ENCODE data around the gene STX17. TPM values are rescaled to one million over a fixed set of nuclear protein-coding genes. Genes with fewer than 3 reads are reported as not detected.

Gene STX17
- total and polyA plus RNA-seq, 2 of the 13 experiments (the other 11 are each of a cell fraction or from before 2014, with no cell fraction given): 8.3 to 25.7 TPM

GRCh38 chr9:99878651-99879050 is 27.8 kb upstream of the STX17 start (continued):
- TF ChIP-seq, protein P1, sequence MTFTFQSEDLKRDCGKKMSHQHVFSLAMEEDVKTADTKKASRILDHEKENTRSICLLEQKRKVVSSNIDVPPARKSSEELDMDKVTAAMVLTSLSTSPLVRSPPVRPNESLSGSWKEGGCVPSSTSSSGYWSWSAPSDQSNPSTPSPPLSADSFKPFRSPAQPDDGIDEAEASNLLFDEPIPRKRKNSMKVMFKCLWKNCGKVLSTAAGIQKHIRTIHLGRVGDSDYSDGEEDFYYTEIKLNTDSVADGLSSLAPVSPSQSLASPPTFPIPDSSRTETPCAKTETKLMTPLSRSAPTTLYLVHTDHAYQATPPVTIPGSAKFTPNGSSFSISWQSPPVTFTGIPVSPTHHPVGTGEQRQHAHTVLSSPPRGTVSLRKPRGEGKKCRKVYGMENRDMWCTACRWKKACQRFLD (CRISPR knock-in tag; IDR thresholded peaks at IDR 0.05; ENCODE audit: borderline replicate concordance): no peak
- no peak for TF ChIP-seq NCOA2 (CRISPR knock-in tag; IDR thresholded peaks at IDR 0.05)
- TF ChIP-seq ZFP90 (CRISPR knock-in tag; IDR thresholded peaks at IDR 0.05; ENCODE audit: borderline replicate concordance): no peak
- TF ChIP-seq FOXK2 (IDR thresholded peaks at IDR 0.05): no peak
- TF ChIP-seq, protein P2, sequence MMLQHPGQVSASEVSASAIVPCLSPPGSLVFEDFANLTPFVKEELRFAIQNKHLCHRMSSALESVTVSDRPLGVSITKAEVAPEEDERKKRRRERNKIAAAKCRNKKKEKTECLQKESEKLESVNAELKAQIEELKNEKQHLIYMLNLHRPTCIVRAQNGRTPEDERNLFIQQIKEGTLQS (CRISPR knock-in tag; IDR thresholded peaks at IDR 0.05): no peak

DNA sequence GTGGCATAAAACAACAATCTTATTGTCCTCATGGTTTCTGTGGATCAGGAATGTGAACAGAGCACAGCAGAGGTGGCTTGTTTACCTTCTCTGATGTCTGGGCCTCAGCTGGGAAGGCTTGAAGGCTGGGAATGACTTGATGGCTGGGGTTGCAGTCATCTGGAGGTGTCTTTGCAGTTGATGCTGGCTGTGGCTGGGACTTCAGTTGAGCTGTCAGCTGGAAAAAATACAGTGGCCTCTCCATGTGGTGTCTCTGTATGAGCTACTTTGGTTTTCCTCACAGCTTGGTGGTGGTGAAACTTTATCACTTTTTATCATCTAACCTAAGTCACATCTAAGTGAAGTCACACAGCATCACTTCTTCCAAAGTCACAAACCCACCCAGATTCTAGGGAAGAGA is 24.7 kb upstream of the STX17 start:
- H2AFZ ChIP-seq (ENCODE audit: low read length): no peak overlapping the region
- FAIRE-seq (no peak), ATAC-seq (no peak), DNase-seq (ENCODE audit: low spot score) (no peak)
- intact Hi-C loops (cut with micrococcal nuclease; ENCODE audit: unreplicated experiment): no loop called here
- in situ Hi-C loops (cut with HindIII; ENCODE audit: extremely low pct_ligation_motif_present, low pct_unique_long_range_greater_than_20kb): no loop called here
- no peaks in the 10 kb centered on the region for H3K79me2 ChIP-seq (ENCODE audit: insufficient read depth, low read length)
- no TSS peak for BruUV-seq (replicated peaks)
- no peaks in the 10 kb centered on the region for H3K4me1 ChIP-seq (ENCODE audit: insufficient read depth, low read length)
- no peak overlapping the region for H3K9ac ChIP-seq (ENCODE audit: insufficient read depth, low read depth, low read length)
- no peaks in the 10 kb centered on the region for H3K36me3 ChIP-seq (replicated peaks in 1 of 2; ENCODE audit: control insufficient read depth in 1 of 2, insufficient read depth in 2 of 2, low read length in 2 of 2)
- H4K20me1 ChIP-seq (ENCODE audit: insufficient read depth, low read length): no peaks in the 10 kb centered on the region
- ChIA-PET CTCF (ENCODE audit: low intra/inter-chr PET ratio, low total read pairs) (no interaction called here), POLR2A (no interaction called here)
- no peaks in the 10 kb centered on the region for H3K9me3 ChIP-seq (ENCODE audit: low read length)
- H3K4me2 ChIP-seq (ENCODE audit: low read depth, low read length): no peak overlapping the region
- no peak overlapping the region for H3K27ac ChIP-seq (ENCODE audit: extremely low read length, insufficient read depth, low read length)
- H3K4me3 ChIP-seq (replicated peaks in 1 of 3; ENCODE audit: insufficient read depth in 1 of 3, low read depth in 2 of 3, low read length in 3 of 3): no peak overlapping the region
- no peaks in the 10 kb centered on the region for H3K27me3 ChIP-seq (ENCODE audit: control insufficient read depth in 1 of 2, insufficient read depth in 2 of 2, low read length in 2 of 2)
- TF ChIP-seq NPAS2 (CRISPR knock-in tag; IDR thresholded peaks at IDR 0.05; ENCODE audit: borderline replicate concordance) (no peak), ZNF205 (CRISPR knock-in tag; IDR thresholded peaks at IDR 0.05) (no peak), ARNT2 (CRISPR knock-in tag; IDR thresholded peaks at IDR 0.05; ENCODE audit: low read depth) (no peak), HNRNPL (IDR thresholded peaks at IDR 0.05; ENCODE audit: low read depth, low read length) (no peak), SIX4 (CRISPR knock-in tag; IDR thresholded peaks at IDR 0.05) (no peak), EED (CRISPR knock-in tag; IDR thresholded peaks at IDR 0.05) (no peak), SMYD3 (CRISPR knock-in tag; IDR thresholded peaks at IDR 0.05) (no peak), ZBTB2 (CRISPR knock-in tag; IDR thresholded peaks at IDR 0.05; ENCODE audit: low read depth) (no peak), CBX2 (IDR thresholded peaks at IDR 0.05; ENCODE audit: low read depth, low read length) (no peak), CBX2 (CRISPR knock-in tag; IDR thresholded peaks at IDR 0.05; ENCODE audit: low read depth) (no peak), GLI4 (CRISPR knock-in tag; IDR thresholded peaks at IDR 0.05; ENCODE audit: borderline replicate concordance) (no peak), ZNF3 (CRISPR knock-in tag; IDR thresholded peaks at IDR 0.05) (no peak), MLX (CRISPR knock-in tag; IDR thresholded peaks at IDR 0.05) (no peak)
- TF ChIP-seq, protein P3, sequence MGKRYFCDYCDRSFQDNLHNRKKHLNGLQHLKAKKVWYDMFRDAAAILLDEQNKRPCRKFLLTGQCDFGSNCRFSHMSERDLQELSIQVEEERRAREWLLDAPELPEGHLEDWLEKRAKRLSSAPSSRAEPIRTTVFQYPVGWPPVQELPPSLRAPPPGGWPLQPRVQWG (CRISPR knock-in tag; IDR thresholded peaks at IDR 0.05; ENCODE audit: borderline replicate concordance, low read depth): no peak
- TF ChIP-seq, protein P4, sequence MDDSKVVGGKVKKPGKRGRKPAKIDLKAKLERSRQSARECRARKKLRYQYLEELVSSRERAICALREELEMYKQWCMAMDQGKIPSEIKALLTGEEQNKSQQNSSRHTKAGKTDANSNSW (CRISPR knock-in tag; IDR thresholded peaks at IDR 0.05; ENCODE audit: borderline replicate concordance): no peak
- TF ChIP-seq, protein P5, sequence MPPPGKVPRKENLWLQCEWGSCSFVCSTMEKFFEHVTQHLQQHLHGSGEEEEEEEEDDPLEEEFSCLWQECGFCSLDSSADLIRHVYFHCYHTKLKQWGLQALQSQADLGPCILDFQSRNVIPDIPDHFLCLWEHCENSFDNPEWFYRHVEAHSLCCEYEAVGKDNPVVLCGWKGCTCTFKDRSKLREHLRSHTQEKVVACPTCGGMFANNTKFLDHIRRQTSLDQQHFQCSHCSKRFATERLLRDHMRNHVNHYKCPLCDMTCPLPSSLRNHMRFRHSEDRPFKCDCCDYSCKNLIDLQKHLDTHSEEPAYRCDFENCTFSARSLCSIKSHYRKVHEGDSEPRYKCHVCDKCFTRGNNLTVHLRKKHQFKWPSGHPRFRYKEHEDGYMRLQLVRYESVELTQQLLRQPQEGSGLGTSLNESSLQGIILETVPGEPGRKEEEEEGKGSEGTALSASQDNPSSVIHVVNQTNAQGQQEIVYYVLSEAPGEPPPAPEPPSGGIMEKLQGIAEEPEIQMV (CRISPR knock-in tag; IDR thresholded peaks at IDR 0.05; ENCODE audit: low read depth): no peak

Measured in HepG2 (cell line).